Activated CD8-positive, alpha-beta memory T cell treated with anti-CD3 and anti-CD28 coated beads for 1 hour (primary cell): ENCODE data around the gene CHRM1.
"Not testable (repeated sequence)": the region's sequence is repeated elsewhere in the genome, so short reads cannot be mapped to it uniquely, and the experiment has no call there.

Experiments used
- DNase-seq, 2 donors: peaks; one replicate each; pipeline ENCODE4 v3.0.0-alpha.2; 2020; ENCODE audit warnings: low read depth in 1 of 2; ENCODE audit errors: extremely low read depth in 1 of 2

Gene CHRM1, protein sequence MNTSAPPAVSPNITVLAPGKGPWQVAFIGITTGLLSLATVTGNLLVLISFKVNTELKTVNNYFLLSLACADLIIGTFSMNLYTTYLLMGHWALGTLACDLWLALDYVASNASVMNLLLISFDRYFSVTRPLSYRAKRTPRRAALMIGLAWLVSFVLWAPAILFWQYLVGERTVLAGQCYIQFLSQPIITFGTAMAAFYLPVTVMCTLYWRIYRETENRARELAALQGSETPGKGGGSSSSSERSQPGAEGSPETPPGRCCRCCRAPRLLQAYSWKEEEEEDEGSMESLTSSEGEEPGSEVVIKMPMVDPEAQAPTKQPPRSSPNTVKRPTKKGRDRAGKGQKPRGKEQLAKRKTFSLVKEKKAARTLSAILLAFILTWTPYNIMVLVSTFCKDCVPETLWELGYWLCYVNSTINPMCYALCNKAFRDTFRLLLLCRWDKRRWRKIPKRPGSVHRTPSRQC

DNA sequence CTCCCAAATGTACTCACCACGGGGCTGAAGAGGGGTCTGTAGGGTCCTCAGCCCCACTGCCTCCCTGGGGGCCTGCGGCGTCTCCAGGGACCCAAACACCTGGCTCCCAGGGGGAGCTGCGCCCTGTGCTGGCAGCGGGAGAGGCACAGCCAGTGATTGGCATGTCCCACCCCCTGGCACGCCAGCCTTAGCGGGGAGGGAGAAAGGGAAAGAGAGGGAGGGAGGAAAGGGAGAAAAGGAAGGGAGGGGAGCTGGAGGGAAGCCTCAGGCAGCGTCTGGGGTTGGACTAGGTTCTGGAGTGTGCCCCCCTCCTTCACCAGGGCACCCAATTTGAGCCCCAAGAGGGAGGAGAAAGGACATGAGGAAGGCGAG is at the start of gene CHRM1:
CHRM1 (minus strand) TSS at position 163 of the 372 bp plus-strand sequence. CDS start 10,263 bp downstream, outside the sequence.
- DNase-seq, result no peak

GRCh38 chr11:62965574-62965973 is 44.4 kb upstream of the CHRM1 start:
- no peak for DNase-seq

- no peak for DNase-seq
Observed at GRCh38 chr11:62962391-62962790, 41.2 kb upstream of the CHRM1 start.

DNA sequence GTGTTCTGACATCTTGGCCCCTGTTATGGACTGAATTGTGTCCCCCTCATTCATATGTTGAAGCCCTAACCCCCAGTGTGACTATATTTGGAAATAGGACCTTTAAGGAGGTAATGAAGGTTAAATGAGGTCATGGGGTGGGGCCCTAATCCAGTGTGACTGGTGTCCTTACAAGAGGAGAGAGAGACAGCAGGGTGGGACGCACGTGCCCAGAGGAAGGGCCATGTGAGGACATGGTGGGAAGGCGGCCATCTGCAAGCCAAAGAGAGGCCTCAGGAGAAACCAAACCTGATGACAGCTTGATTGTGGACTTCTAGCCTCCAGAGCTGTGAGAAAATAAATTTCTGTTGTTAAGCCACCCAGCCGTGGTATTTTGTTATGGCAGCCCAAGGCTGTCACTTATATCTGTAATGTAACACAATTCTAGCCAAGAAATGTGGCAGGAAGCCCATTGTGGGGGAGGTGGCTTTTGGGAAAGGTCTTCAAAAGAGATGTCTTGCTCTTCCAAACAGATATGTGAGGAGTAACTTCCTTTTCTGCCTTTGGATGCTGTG is 39.9 kb upstream of the CHRM1 start:
- no peak for DNase-seq

DNA sequence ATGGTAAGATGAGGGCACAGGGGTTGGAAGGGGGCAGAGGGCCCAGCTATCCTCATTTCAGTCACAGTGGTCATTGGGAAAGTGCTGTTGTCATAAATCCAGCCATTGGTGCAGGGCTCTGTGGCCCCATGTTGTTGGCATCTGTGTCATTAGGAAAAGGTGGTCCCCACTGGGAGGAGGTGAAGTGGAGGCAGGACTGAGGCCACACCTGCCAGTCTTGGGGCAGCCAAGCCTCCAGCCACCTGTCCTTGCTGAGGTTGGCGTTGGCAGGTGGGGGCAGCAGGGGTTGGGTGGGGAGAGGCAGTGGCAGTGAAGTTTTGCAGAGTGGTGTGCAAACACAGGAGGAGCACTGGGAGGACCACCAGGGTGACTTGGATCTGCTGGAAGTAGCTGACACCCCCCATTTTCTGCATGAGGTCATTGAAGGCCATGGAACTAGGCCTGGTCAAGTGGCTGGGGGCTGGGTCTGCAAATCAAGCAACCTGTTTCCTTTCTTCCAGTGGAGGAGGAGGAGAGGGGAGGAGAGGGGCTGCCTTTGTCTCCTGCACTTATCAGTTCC is 38.3 kb upstream of the CHRM1 start:
- no peak for DNase-seq

DNA sequence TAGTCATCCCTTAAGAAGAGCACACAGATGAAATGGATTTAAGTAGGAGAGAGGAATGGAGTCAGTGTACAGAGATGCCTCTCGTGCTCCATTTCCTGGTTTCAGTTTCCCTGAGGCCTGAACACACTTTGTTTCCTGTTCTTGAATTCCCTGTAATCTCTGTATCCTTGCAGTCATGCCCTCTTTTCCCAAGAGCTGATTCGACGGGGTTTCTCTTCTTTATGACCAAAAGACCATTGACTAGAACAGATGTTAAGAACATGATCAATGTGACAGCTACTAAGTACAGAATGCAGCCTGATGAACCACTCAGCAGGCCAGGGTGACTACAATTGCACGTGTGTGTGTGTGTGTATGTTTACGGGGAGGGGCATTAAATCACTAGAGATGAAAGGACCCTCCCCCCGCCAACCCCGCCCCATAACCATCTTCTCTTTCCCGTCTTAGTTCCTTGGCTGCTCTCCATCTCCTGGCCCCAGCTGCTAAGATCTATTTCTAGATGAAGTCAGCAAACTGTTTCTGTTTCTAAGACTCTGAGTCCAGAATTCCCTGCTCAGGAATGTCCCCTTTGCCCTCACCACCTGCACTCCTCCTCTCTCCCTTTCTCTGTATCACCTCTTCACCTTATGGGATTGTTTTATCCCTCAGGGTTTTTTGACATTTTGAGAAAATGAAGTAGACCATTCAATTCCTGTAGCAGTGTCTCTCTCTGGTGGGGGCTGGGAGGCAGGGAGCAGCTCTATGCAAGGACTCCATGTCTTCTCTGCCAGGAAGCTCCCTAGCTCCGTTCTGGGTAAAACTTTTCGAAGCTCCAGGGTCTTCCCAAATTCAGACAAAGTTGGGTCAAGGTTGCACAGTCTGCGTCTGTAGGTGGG is 37.6 kb upstream of the CHRM1 start:
- no peak for DNase-seq

- DNase-seq, result no peak
Observed at GRCh38 chr11:62957147-62957546, 36.0 kb upstream of the CHRM1 start.

- DNase-seq, result no peak
Observed at GRCh38 chr11:62954478-62954877, 33.3 kb upstream of the CHRM1 start.

GRCh38 chr11:62953811-62954210 is 32.6 kb upstream of the CHRM1 start:
- no peak for DNase-seq

DNA sequence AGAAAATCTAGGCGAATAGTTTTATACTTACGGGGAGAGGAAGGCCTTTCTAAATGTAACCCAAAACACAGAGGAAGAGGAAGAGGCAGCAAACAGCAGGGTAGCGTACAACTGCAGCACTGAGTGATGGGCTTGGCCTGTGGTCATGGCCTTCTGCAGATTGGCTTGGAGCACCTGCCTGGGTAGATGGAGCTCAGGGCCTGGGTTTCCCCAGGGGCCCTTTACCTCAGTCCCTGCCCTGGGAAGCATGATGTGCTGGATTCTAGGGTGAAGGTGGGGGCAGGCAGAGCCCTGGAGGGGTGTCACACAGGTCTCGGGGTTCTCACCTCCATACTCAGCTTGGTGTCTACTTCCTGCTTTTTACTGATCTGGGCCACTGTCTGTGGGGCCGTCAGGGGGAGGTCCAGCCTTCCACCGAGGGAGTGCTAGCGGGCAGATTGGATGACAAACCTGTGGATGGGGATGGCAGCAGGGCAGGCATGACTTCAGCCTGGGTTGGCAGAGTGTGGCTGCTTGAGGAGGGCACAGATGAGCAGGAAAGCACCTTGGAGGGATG is 27.7 kb upstream of the CHRM1 start:
- DNase-seq, result no peak

- DNase-seq, result not testable (repeated sequence)
Observed at GRCh38 chr11:62945538-62945937, 24.4 kb upstream of the CHRM1 start.

- not testable (repeated sequence) for DNase-seq
Observed at GRCh38 chr11:62937528-62937927, 16.4 kb upstream of the CHRM1 start.

DNA sequence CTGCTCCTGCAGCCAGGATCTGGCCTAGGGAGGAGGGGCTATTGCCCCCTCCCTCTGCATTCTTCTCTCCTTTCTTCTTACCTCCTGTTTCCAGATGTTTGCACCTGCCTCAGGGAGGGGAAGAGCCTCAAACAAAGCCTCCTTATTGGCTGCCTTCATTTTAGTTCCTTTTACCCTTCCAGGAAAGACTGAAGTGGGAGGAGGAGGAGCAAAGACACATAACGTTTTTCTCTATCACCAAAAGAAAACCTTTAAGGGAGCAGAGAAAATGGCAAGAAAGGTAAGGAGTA is 13.3 kb upstream of the CHRM1 start:
- no peak for DNase-seq

GRCh38 chr11:62933750-62934495 is 12.8 kb upstream of the CHRM1 start:
- DNase-seq, result no peak

GRCh38 chr11:62933285-62933684 is 12.1 kb upstream of the CHRM1 start:
- DNase-seq, result no peak

DNA sequence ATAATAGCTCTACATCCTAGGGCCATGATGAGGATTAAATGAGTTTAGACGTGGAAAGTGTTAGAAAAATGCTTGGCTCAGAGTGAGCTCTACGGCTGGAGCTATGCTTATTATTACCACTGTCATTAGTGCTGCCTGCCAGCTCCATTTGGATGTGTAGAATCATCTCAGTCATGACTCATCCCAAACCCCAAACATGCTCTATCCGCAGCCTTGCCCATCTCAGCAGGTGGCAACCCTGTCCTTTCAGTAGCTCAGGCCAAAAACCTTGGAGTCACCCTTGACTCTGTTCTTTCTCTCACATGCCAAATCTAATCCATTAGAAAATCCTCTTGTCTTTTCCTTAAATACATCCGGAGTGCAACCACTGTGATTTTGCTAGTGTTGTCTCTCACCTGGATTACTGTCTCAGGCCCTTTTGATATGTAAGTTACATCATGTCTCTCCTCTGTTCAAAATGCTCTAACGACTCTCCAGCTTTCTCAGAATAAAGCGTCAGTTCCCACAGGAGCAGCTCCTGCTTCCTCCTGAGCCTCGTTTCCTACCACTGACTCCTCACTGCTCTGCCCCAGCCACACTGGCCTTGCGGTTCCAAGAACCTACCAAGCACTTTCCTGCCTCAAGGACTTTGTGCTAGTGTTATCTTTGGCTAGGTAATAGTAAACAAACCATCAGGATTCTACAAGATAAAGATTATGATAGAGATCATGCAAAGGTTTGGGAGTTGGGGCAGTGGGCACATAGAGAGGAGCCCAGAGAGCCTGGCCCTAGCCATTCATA is 10.5 kb upstream of the CHRM1 start:
- no peak for DNase-seq

- no peak for DNase-seq
Observed at GRCh38 chr11:62930666-62931065, 9.5 kb upstream of the CHRM1 start.

- DNase-seq, result no peak
Observed at GRCh38 chr11:62930157-62930556, 9.0 kb upstream of the CHRM1 start.

- no peak for DNase-seq
Observed at GRCh38 chr11:62928011-62928410, 6.8 kb upstream of the CHRM1 start.
